HG02973 (cell line): ENCODE data around the gene CLIC6.
"Not testable (repeated sequence)": the region's sequence is repeated elsewhere in the genome, so short reads cannot be mapped to it uniquely, and the experiment has no call there.

Experiments
- ATAC-seq: cut with Tn5 transposase; IDR thresholded peaks from one replicate; pipeline ENCODE4 v1.9.1; 2021; ENCODE audit warnings: moderate library complexity; ENCODE audit not compliant: unreplicated experiment

Gene CLIC6

DNA sequence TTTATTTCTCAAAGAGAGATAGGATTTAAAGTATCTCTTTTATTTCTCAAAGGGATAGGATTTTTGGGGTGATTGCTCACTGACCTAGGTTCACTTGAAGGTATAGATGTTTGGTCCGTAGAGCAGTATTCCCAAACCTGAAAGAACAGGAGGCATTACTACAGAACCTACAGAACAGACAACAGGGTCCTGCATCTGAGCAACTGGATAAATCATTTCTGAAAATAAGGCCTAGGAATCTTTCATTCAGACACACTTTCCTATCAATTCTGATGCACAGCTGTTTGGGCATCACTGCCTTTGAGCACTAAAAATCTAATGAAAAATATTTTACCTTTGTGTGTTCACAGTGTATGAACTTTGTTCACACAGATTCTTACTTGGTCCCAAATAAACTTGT is 17.2 kb upstream of the CLIC6 start:
- ATAC-seq: no peak

DNA sequence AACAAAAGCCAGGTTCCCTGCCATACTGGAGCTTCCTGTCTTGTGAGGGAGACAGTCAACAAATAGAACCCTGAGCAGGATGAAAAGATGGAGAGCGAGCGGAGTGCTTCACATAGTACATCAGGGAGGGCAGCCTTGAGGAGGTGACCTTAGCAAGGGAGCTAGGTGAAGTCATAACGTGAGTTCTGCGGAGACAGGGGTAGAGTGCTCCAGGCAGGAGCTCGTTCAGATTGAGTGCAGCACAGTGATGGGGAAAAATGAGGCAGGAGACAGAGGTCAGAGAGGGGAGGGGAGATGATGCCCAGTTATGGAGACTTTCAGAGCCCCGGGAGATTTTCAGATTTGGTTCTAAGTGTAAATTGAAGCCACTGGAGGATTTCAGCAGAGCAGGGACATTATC is 15.3 kb upstream of the CLIC6 start:
- no peak for ATAC-seq

DNA sequence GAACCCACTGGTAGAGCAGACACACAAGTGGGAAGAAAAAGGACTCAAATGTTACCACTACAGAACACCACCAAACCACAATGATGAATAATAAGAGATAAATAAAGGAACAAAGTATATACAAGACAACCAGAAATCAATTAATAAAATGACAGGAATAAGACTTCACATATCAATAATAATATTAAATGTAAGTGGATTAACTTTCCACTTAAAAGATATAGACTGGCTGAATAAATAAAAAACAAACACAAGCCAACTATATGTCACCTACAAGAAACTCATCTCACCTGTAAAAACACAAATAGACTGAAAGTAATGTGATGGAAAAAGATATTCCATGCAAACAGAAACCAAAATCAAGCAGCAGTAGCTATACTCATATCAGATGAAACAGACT is 6.9 kb upstream of the CLIC6 start:
- ATAC-seq: no peak

DNA sequence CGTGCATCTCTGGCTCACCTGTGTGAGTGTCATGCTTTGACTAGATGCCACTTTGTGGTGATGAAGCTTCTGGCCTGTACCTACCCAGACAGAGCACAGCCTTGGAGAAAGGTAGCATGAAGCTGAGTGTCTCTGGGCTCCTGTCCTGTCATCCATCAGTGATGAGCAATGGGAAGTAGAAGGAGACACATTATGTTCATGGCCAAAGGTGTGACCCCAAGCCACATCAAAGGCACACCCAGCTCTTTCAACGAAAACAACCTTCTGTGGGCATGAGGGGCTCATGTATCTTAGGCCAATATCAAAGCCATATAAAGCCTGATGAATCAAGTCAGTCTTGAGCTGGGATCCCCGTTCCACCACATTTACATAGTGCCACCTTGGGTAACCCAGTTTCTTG is 1.0 kb upstream of the CLIC6 start:
- no peak for ATAC-seq

DNA sequence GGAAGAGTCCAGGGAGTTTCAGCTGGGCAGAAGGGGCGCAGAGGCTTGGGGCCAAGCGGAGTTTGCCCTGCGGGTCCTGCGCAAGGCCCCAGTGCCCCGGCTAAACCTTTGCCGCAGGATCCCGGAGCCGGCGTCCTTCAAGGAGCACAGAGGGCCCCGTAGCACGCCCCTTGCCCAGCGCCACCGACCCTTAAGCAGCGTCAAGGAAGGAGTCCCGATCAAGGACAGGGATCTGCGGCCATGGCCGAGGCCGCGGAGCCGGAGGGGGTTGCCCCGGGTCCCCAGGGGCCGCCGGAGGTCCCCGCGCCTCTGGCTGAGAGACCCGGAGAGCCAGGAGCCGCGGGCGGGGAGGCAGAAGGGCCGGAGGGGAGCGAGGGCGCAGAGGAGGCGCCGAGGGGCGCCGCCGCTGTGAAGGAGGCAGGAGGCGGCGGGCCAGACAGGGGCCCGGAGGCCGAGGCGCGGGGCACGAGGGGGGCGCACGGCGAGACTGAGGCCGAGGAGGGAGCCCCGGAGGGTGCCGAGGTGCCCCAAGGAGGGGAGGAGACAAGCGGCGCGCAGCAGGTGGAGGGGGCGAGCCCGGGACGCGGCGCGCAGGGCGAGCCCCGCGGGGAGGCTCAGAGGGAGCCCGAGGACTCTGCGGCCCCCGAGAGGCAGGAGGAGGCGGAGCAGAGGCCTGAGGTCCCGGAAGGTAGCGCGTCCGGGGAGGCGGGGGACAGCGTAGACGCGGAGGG is 520 bp downstream of the CLIC6 start:
- no peak for ATAC-seq

DNA sequence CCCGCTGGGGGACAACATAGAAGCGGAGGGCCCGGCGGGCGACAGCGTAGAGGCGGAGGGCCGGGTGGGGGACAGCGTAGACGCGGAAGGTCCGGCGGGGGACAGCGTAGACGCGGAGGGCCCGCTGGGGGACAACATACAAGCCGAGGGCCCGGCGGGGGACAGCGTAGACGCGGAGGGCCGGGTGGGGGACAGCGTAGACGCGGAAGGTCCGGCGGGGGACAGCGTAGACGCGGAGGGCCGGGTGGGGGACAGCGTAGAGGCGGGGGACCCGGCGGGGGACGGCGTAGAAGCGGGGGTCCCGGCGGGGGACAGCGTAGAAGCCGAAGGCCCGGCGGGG is 1.1 kb downstream of the CLIC6 start:
- ATAC-seq: not testable (repeated sequence)

DNA sequence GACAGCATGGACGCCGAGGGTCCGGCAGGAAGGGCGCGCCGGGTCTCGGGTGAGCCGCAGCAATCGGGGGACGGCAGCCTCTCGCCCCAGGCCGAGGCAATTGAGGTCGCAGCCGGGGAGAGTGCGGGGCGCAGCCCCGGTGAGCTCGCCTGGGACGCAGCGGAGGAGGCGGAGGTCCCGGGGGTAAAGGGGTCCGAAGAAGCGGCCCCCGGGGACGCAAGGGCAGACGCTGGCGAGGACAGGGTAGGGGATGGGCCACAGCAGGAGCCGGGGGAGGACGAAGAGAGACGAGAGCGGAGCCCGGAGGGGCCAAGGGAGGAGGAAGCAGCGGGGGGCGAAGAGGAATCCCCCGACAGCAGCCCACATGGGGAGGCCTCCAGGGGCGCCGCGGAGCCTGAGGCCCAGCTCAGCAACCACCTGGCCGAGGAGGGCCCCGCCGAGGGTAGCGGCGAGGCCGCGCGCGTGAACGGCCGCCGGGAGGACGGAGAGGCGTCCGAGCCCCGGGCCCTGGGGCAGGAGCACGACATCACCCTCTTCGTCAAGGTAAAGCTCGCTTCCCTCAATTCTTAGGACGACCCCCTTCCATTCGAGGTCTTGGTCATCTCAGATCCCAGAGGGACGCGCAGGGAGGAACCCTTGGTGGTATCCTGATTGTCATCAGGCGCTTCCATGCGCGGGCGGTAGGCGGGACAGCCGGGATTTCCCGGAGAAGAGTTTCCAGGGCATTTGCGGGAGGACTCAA is 1.6 kb downstream of the CLIC6 start:
- ATAC-seq: no peak

DNA sequence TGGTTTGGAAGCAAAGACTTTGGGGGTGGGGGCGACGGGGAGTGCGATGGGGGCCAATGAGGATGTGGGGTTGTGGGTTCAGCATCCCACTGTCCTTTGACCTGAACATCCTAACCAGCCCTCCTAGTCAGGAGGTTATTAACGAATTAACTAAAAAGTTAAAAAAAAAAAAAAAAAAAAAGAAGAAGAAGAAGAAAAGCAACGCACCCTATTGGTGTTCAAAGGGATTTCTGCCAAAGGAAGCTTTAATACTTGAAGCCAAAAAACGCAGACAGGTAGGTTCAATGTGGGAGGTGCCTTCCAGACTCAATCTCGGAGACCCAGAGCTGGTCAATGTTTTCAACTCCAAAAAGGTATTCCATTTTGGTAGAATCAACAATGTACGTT is 2.2 kb downstream of the CLIC6 start:
- no peak for ATAC-seq

DNA sequence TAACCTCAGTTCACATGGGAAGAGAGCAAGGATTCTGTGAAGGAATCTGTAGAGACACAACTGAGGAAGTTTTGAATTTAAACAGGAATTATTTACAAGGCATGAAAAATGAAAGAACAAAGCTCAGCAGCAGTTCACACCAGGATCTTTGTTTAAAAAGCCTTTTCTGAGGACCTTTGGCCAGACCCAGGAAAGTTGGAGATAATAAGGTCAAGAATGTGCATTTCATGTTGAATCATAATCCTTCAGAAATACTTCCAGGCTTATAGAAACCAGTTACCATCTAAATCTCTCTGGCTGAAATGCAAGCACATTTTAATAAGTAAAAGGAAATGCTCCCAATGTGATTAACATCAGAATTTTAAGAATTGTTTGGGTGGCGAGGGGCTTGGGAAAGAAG is 2.7 kb downstream of the CLIC6 start:
- ATAC-seq: no peak

DNA sequence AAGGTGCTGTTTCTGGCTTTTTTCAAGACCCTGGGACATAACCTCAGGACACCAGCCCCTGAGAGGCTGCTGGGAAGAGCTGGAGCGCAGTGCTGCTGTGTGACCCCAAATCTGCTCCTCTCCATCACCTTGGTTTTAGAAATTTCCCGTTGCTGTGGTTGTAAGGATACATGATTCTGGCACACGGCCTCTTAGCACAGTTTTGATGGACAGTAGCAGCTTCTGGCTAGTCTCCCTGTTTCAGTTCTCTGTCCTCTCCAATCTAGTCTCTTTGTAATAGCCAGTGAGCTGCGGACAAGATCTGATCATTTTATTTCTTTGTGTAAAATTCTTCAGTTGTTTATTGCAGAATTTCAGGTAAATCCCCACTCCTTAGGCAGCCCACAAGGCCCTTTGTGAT is 3.1 kb downstream of the CLIC6 start:
- no peak for ATAC-seq

DNA sequence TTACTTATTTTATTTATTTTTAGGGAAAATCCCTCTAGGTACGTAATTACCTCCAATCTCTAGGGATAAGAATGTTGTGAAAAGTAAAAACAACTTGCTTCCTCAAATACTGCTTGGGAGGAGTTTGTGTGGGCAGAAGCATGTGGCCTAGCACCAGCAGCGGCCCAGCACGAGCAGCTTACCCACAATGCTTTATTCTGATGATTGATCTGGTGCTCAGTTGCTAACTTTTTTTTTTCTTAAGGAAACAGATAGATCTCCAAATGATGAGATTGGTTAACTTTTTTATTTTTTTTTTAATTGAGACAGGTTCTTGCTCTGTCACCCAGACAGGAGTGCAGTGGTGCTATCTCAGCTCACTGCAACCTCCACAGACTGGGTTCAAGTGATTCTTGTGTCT is 4.2 kb downstream of the CLIC6 start:
- ATAC-seq: no peak

DNA sequence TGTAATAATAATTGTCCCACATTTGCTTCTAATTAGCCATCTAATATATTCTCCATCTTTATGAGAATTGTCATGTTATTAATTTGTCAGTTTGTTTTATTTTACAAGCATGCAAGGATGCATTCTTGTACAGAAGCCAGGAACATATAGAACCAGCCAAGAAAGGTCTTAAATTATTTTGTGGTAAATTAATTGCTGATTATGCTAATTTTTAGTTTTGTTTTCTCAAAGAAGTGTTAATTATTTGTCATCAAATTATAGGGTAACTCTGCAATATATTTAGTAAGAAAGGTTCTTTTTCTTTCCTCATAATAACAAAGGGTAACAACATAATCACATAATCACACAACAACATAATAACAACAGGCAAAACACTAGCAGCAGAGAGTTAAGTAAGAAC is 5.7 kb downstream of the CLIC6 start:
- no peak for ATAC-seq

DNA sequence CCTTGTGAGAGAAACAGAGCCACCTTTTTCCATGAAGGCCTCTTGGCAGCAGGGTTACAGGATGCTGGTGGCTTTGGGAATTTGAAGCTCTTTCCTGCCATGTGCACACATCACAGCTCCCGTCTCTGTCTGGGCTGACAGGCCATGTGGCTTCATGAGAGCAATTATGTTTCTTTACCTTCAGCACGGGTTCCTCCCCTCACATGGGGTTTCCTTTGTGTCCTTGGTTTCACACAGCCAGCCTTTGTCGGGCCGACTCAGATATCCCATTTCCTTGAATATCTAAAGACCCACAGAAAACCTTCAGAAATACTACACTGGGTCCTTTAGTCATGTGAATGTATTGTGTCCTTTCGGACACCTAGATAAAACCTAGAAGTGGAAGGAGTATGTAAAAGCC is 7.1 kb downstream of the CLIC6 start:
- ATAC-seq: no peak

DNA sequence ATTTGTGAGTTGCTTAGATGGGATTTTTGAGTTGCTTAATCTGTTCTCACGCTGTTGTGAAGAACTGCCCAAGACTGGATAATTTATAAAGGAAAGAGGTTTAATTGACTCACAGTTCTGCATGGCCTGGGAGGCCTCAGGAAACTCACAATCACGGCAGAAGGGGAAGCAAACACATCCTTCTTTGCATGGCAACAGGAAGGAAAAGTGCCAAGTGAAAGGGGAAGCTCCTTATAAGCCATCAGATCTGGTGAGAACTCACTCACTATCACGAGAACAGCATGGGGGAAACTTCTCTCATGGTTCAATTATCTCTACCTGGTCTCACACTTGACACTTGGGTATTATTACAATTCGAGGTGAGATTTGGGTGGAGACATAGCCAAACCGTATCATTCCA is 10.3 kb downstream of the CLIC6 start:
- no peak for ATAC-seq

DNA sequence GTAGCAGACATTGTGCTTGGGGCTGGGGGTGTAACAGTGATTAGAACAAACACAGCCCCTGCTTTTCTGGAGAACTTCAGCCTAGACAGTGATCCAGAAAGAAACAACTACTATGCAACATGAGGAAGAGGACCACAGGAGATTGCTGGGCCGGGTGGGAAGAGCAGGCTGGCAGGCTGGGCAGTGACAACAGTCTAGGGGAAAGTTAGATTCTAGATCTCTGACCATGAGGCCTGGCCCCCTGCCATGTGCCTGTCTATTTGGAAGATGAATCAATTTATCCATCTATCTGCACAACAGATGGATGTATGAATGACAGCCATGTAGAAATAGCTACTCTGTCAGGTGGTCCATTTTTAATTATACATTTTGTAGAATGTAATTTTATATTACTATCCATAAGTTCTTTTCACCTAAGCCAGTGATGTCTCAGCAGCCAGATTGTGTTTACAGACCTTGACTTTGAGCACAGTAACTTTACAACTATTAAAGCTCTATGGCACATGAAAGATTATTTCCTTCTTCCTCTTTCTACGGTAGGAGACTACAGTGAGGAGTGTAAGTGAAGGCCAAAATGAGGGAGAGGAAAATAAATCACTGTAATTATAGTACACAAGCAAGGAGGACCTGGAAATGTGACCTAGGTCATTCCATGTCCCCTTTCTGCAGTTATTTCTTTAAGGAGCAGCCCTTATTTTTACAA is 15.5 kb downstream of the CLIC6 start:
- no peak for ATAC-seq

DNA sequence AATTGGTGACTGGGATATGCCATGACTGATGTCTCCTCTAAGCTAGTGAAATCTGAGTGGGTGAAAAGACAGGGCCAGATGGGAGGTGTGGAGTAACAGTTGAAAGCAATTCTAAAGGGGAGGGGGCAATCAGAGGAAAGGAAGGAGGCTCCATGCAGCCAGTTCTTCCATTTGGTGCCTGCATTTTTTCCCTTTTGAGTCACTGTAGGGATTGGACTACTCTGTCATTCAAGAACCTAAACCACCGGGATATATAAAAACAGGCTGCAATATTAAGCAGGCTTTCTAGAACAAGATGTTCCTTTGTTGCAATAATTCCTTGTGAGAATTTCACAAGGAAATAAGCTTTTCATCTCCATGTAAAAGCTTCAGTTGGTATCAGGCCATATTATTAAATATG is 18.3 kb downstream of the CLIC6 start:
- ATAC-seq: no peak

DNA sequence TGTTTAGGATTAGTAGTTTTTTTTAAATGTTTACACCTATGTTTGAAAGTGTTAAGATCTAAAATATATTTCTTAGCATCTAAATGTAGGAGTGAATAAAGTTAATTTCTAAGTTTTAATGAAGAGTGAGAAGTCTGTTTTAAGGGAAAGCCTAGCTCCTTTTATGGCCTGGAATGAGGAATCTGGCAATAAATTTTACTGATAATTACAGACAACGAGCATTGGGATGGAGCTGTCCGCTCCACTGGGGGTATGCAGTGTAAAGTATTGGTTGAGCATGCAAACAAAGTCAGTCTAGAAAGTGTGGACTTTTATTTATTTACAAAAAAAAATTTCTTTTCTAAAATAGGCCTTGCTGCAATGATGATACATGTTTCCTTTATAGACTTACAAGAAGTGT is 19.0 kb downstream of the CLIC6 start:
- no peak for ATAC-seq

DNA sequence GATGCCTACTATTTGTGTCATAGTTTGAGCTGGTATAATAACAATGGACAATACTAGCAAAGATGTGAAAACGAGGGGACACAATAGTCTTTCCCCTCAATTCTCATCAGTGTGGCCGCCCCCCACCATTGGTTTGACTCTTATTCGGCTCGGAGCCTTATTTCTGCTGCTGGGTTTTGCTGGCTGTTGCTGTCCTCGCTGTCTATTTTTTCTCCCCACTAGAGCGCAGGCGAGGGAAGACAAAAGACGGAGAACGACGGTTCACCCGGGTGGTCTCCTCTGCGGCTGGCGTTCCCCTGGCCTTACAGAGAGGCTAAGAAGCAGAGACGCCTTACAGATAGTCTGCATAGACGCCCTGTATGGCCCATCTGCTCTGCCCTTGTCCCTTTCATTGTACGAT is 19.4 kb downstream of the CLIC6 start:
- ATAC-seq: no peak

DNA sequence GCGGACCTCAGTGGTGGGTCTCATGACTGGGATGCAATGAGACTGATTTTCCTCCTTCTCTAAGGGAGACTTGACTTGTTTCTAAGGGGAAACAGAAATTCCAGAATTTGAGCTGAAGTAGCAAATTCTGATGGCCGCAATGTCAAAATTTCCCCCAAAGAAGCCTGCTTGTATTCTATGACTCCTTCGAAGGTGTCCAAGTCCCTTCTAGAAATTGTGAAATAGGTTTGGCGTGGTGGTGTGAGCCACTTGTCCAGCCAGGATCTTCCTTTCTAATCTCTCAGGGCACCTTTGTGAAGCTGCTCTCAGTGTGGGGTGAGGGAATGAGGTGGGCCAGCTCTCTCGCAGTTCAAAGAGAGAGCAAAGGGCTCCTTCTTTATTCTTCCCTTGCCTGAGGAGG is 19.9 kb downstream of the CLIC6 start:
- ATAC-seq: no peak

DNA sequence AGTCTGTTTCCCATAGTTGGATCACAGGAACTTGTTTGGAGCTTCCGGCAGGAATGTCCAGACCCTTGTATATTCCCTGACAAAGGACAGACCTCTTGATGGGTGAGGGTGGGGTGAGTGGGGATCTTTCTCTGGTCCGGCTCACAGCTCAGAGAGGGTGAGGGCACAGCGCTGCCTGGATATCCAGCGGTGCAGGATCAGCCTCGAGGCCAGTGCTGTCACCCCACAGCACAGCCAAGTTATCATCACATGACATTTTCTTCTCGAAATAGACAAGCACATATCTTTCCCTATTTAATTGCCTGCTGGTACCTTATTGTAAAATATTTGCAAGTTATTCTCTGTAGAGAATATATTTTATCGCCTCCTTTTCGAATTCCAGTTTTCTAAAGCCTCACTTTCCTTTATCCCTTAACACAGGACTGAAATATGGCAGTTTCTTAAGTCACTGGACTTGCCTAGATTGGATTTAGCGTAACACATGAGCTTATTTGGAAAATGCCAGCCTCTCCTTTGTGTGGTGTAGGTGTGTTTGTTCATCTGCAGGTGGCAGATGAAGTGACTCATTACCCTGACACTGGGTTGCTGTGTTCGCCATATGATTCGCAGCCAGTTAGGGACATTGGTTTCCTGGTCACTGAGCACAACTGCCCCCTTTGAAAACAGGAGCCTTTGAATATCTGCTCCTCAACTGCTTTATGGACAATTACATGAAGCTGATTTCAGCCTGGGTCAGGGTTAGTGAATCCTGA is 21.4 kb downstream of the CLIC6 start:
- ATAC-seq: no peak

DNA sequence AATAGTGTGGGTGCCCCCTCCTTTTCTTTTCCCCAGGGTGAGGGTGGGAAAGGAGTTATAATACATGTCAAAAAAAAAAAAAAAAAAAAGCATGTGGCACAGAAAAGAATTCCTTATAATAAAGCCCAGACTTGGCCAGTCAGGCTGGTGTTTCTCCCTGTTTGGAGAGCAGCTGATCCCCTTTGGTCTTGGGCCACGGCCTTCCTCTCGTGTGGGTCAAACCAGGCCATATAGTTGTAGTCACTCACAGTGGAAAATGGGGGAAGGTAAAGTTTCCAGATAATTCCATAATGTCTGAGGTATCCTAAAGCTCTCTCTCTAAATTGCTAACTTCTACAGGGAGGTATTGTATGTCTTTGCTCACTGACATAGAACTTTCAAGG is 22.0 kb downstream of the CLIC6 start:
- no peak for ATAC-seq
